A549 (cell line): ENCODE measurements around the gene EXOC4.

Experiments
- CHD2 ChIP-seq: fragments of 150-350 bp; IDR thresholded peaks from 2 replicates; pipeline ENCODE4 v1.6.1; 2014; ENCODE audit warnings: low read length; ENCODE audit not compliant: partially characterized antibody
- GATA3 ChIP-seq: IDR thresholded peaks from 2 replicates; pipeline ENCODE4 v1.6.1; 2012; ENCODE audit warnings: borderline replicate concordance
- POLR2A ChIP-seq: IDR thresholded peaks from 2 replicates; pipeline ENCODE4 v1.6.1; 2012; ENCODE audit warnings: mild to moderate bottlenecking, low read length
- RAD21 ChIP-seq, 2 experiments: fragments of >200 bp in 1 of 2; sonication (Bioruptor Twin) in 1 of 2; formaldehyde crosslinking in 1 of 2; IDR thresholded peaks in 1 of 2; conservative IDR thresholded peaks in 1 of 2; 2 replicates in 1 of 2; 3 replicates in 1 of 2; pipeline ENCODE4 v1.6.1; 2012 to 2018; ENCODE audit warnings: inconsistent platforms in 1 of 2
- RCOR1 ChIP-seq: fragments of 150-350 bp; IDR thresholded peaks from 2 replicates; pipeline ENCODE4 v1.6.1; 2014; ENCODE audit warnings: antibody characterized with exemption, low read length, low read depth
- SMC3 ChIP-seq: fragments of >200 bp; sonication (Bioruptor Twin); formaldehyde crosslinking; IDR thresholded peaks from 3 replicates; pipeline ENCODE4 v1.6.1; 2018; ENCODE audit warnings: inconsistent platforms
- TF ChIP-seq, protein P1 (sequence below): fragments of >200 bp; sonication (Bioruptor Twin); formaldehyde crosslinking; IDR thresholded peaks from 3 replicates; pipeline ENCODE4 v1.5.1; 2016
- TF ChIP-seq, protein P2 (sequence below): fragments of 450-650 bp; IDR thresholded peaks from 2 replicates; pipeline ENCODE4 v1.6.1; 2014; ENCODE audit warnings: antibody characterized with exemption
- TF ChIP-seq, protein P3 (sequence below): fragments of >200 bp; sonication (Bioruptor Twin); formaldehyde crosslinking; IDR thresholded peaks from 3 replicates; pipeline ENCODE4 v1.6.1; 2016
- TF ChIP-seq, protein P4 (sequence below): fragments of 250-450 bp; sonication (Bioruptor Pico); IDR thresholded peaks from 2 replicates; pipeline ENCODE4 v1.5.0; 2020; ENCODE audit warnings: low read depth, mild to moderate bottlenecking, moderate library complexity

DNA sequence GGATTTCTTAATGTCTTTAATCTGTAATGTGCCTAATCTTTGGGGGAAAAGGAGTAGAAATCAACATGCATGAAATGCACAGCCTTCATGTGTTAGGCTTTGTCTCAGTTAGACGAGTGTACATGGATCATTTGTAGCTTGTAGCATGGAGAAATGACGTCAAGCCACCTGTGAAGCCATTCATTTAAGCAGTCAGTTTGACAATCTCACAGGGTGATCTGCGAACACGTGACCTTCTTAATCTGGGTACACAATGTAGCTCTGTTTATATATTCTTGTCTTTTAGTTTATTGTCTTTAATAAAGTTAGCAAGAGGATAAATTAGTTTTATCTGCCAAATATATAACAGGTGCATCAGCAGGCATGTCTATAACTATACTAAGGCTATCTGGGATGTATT, 522.3 kb downstream of the EXOC4 start:
- TF ChIP-seq, protein P1, sequence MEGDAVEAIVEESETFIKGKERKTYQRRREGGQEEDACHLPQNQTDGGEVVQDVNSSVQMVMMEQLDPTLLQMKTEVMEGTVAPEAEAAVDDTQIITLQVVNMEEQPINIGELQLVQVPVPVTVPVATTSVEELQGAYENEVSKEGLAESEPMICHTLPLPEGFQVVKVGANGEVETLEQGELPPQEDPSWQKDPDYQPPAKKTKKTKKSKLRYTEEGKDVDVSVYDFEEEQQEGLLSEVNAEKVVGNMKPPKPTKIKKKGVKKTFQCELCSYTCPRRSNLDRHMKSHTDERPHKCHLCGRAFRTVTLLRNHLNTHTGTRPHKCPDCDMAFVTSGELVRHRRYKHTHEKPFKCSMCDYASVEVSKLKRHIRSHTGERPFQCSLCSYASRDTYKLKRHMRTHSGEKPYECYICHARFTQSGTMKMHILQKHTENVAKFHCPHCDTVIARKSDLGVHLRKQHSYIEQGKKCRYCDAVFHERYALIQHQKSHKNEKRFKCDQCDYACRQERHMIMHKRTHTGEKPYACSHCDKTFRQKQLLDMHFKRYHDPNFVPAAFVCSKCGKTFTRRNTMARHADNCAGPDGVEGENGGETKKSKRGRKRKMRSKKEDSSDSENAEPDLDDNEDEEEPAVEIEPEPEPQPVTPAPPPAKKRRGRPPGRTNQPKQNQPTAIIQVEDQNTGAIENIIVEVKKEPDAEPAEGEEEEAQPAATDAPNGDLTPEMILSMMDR: no peak
- TF ChIP-seq, protein P2, sequence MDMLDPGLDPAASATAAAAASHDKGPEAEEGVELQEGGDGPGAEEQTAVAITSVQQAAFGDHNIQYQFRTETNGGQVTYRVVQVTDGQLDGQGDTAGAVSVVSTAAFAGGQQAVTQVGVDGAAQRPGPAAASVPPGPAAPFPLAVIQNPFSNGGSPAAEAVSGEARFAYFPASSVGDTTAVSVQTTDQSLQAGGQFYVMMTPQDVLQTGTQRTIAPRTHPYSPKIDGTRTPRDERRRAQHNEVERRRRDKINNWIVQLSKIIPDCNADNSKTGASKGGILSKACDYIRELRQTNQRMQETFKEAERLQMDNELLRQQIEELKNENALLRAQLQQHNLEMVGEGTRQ: no peak
- TF ChIP-seq, protein P3, sequence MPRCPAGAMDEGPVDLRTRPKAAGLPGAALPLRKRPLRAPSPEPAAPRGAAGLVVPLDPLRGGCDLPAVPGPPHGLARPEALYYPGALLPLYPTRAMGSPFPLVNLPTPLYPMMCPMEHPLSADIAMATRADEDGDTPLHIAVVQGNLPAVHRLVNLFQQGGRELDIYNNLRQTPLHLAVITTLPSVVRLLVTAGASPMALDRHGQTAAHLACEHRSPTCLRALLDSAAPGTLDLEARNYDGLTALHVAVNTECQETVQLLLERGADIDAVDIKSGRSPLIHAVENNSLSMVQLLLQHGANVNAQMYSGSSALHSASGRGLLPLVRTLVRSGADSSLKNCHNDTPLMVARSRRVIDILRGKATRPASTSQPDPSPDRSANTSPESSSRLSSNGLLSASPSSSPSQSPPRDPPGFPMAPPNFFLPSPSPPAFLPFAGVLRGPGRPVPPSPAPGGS: no peak
- no peak for TF ChIP-seq GATA3
- TF ChIP-seq, protein P4, sequence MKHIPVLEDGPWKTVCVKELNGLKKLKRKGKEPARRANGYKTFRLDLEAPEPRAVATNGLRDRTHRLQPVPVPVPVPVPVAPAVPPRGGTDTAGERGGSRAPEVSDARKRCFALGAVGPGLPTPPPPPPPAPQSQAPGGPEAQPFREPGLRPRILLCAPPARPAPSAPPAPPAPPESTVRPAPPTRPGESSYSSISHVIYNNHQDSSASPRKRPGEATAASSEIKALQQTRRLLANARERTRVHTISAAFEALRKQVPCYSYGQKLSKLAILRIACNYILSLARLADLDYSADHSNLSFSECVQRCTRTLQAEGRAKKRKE (CRISPR knock-in tag): no peak
- no peak for TF ChIP-seq SMC3
- no peak for TF ChIP-seq RAD21 (conservative IDR thresholded peaks at IDR 0.05 in 1 of 2, IDR thresholded peaks at IDR 0.05 in 1 of 2)
- no peak for TF ChIP-seq RCOR1
- no peak for TF ChIP-seq POLR2A
- no peak for TF ChIP-seq CHD2
